Lung (tissue), 12 donors: ENCODE results near the gene PTGES. TPM values are rescaled to one million over a fixed set of nuclear protein-coding genes. Genes with fewer than 3 reads are reported as not detected.

Source experiments
- ATAC-seq: fragments of 200-7000 bp; cut with Tn5 transposase; one replicate; pipeline ENCODE4 v1.9.1; 2020; ENCODE audit warnings: moderate number of reproducible peaks; ENCODE audit not compliant: insufficient read depth, low FRiP score
- DNase-seq, 3 donors: peaks; one replicate each; pipeline ENCODE4 v3.0.0-alpha.2; 2013 to 2017
- H3K27ac ChIP-seq, 2 donors: one replicate each; pipeline ENCODE4 v1.5.1; 2013; ENCODE audit warnings: mild to moderate bottlenecking in 2 of 2, moderate library complexity in 2 of 2, control low read depth in 1 of 2, inconsistent platforms in 1 of 2, low read depth in 1 of 2, low read length in 1 of 2
- H3K27me3 ChIP-seq, 3 donors: one replicate each; pipeline ENCODE4 v1.5.1; 2013; ENCODE audit warnings: low read length in 2 of 3; ENCODE audit not compliant: control insufficient read depth in 3 of 3, insufficient read depth in 3 of 3
- H3K36me3 ChIP-seq, 4 donors: one replicate each; pipeline ENCODE4 v1.5.1; 2013; ENCODE audit warnings: low read length in 4 of 4, mild to moderate bottlenecking in 1 of 4, moderate library complexity in 1 of 4; ENCODE audit not compliant: control insufficient read depth in 4 of 4, insufficient read depth in 4 of 4
- H3K4me1 ChIP-seq, 5 donors: one replicate each; pipeline ENCODE4 v1.5.1; 2013; ENCODE audit warnings: low read length in 5 of 5, mild to moderate bottlenecking in 2 of 5, moderate library complexity in 1 of 5; ENCODE audit not compliant: control insufficient read depth in 5 of 5, insufficient read depth in 5 of 5
- H3K4me3 ChIP-seq: one replicate; pipeline ENCODE4 v1.5.1; 2013; ENCODE audit warnings: mild to moderate bottlenecking, control low read depth, moderate library complexity
- H3K9ac ChIP-seq, 2 donors: one replicate each; pipeline ENCODE4 v1.5.1; 2013; ENCODE audit warnings: low read length in 2 of 2, control low read depth in 1 of 2; ENCODE audit not compliant: insufficient read depth in 1 of 2
- H3K9me3 ChIP-seq, 4 donors: one replicate each; pipeline ENCODE4 v1.5.1; 2013; ENCODE audit warnings: low read length in 3 of 4, mild to moderate bottlenecking in 1 of 4, moderate library complexity in 1 of 4; ENCODE audit not compliant: control insufficient read depth in 4 of 4, insufficient read depth in 3 of 4
- WGBS, 2 donors: extraction: QIAGEN DNeasy Blood & Tissue Kit; methylation state at CpG; one replicate each; pipeline ENCODE4 v1.1.7; 2013; 5-methylcytosine and 5-hydroxymethylcytosine counted together
- polyA plus RNA-seq, 2 donors: library from polyadenylated mRNA; stranded (reverse); fragments of 200-250 nt; gene quantifications; one replicate each; pipeline ENCODE4 v1.2.1, GENCODE V29; 2013
- total RNA-seq, 2 donors: library from RNA; depleted of rRNA in 1 of 2; stranded (reverse); fragments of >200 nt in 1 of 2; gene quantifications; one replicate each; pipeline ENCODE4 v1.2.1, GENCODE V29; 2014 to 2021
- TF ChIP-seq, protein P1 (sequence below): IDR thresholded peaks from 2 replicates; pipeline ENCODE4 v1.5.1; 2012; ENCODE audit warnings: mild to moderate bottlenecking; ENCODE audit errors: control extremely low read depth, extremely low read depth
- donor health status: control.
- donor health status: control.
- donor health status: Bipolar disorder and iron deficiency.
- donor health status: healthy.
- donor health status: DM: yes; HTN: yes; CAD: no.

PTGES gene
- total and polyA plus RNA-seq, 4 donors, result 8.0 to 19.8 (median 14.0) TPM

DNA sequence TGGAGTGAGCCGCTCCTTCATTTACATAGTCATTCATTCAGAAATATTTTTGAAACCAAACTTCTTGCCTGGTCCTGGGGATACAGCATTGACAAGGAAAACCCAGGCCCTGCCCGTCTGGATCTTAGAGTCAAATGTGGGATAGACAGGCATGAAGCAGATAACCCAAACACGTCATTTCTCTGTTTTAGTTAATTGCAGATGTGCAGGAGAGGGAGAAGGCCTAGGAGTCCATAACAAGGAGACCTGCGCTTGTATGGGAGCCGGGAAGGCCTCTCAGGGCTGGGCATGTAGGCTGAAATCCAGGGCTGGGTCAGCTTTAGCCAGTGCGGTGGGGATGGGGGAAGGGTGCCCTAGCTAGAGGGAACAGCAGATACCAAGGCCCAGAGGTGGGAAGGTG is 44.0 kb downstream of the PTGES start:
- no peak for ATAC-seq
- TF ChIP-seq, protein P1, sequence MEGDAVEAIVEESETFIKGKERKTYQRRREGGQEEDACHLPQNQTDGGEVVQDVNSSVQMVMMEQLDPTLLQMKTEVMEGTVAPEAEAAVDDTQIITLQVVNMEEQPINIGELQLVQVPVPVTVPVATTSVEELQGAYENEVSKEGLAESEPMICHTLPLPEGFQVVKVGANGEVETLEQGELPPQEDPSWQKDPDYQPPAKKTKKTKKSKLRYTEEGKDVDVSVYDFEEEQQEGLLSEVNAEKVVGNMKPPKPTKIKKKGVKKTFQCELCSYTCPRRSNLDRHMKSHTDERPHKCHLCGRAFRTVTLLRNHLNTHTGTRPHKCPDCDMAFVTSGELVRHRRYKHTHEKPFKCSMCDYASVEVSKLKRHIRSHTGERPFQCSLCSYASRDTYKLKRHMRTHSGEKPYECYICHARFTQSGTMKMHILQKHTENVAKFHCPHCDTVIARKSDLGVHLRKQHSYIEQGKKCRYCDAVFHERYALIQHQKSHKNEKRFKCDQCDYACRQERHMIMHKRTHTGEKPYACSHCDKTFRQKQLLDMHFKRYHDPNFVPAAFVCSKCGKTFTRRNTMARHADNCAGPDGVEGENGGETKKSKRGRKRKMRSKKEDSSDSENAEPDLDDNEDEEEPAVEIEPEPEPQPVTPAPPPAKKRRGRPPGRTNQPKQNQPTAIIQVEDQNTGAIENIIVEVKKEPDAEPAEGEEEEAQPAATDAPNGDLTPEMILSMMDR, result no peak

DNA sequence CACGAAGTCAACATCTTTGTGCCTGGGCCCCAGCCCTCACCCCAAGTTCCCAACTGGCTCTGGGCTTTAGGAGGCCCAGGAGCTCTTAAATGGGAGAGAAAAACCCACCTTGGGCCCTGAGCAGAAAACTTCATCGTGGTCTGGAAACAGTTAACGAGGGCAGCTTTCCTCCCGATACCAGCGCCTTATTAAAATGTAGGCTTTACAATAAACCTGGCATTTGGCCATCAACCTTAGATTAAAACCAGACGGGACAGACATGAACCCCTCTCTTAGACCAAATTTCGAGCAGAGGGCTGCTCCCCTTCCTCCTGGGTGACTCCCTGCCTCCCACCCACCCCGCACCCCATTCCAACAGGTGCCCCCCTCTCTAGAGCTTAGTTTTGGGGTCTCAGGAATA is 48.0 kb downstream of the PTGES start:
- TF ChIP-seq, protein P1, result no peak
- Histone ChIP-seq H3K27me3 (peaks cover 0 to 2% (median 0%) of the 10 kb centered on the region in 3 donors), H3K4me3 (no peak overlapping the region), H3K4me1 (peaks cover 0 to 22% (median 9%) of the 10 kb centered on the region in 5 donors), H3K36me3 (no peaks in the 10 kb centered on the region), H3K9me3 (no peaks in the 10 kb centered on the region), H3K27ac (no peak overlapping the region), H3K9ac (no peak overlapping the region)
- WGBS, 2 donors, result 73 to 84% methylated on average over 8 of the region's 8 CpGs
- ATAC-seq (no peak), DNase-seq (peak in 1 of 3 donors; percentile 27)

More for the DNA sequence above, 44.0 kb downstream of the PTGES start:
- no peaks in the 10 kb centered on the region for H3K36me3 ChIP-seq
- H3K4me3 ChIP-seq, result no peak overlapping the region
- DNase-seq, result no peak
- no peak overlapping the region for H3K9ac ChIP-seq
- no peaks in the 10 kb centered on the region for H3K9me3 ChIP-seq
- H3K27me3 ChIP-seq, result no peaks in the 10 kb centered on the region
- H3K27ac ChIP-seq, result no peak overlapping the region
- WGBS, 2 donors, result 79 to 87% methylated on average over 6 of the region's 6 CpGs
- peaks cover 0 to 22% (median 0%) of the 10 kb centered on the region in 5 donors for H3K4me1 ChIP-seq

DNA sequence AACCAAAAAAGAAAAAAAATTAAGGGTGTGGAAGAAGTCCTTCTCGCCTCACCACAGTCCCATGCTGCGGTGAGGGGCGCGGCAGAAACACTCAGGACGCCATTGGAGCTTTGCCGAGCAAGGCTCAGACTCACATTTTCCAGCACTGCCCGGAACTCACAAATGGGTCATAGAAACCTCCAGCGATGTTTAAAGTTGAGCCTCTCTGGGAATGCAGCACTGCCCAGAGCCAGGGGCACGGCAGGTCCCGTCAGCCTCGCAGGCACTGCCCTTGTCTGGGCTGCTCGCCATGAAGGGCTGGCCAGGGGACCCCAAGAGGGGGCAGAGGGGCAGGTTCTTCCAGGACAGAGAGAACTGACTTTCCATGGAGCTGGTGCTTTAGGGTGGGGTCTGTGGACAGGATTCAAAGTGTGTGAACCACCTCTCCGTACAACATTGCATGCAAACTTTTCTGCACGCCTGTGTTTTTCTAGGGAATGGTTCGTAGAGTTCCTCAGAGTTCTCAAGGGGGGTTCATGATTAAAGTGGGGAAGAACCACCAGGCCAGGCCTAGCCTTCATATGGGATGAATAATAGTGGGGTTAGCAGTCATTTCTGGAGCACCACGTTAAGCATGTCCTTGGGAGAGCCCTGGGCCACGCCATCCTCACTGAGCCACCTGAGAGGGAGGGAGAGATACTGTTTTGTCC is 49.0 kb downstream of the PTGES start:
- Histone ChIP-seq H3K36me3 (no peaks in the 10 kb centered on the region), H3K9me3 (no peaks in the 10 kb centered on the region), H3K4me3 (no peak overlapping the region), H3K27ac (peak overlapping the region in 1 of 2 donors; percentile 60), H3K27me3 (peaks cover 0 to 7% (median 0%) of the 10 kb centered on the region in 3 donors), H3K4me1 (peaks cover 0 to 22% (median 9%) of the 10 kb centered on the region in 5 donors), H3K9ac (no peak overlapping the region)
- 64 to 78% methylated on average over 17 of the region's 17 CpGs for WGBS, 2 donors
- TF ChIP-seq, protein P1, result no peak
- ATAC-seq (no peak), DNase-seq (no peak)
